ENCODE data around the gene TCTN3. TPM values are rescaled to one million over a fixed set of nuclear protein-coding genes. Genes with fewer than 3 reads are reported as not detected.

Gene TCTN3
- total and polyA plus RNA-seq, 10 of the 15 experiments (the other 5 are each of a cell fraction or from before 2014, with no cell fraction given), result 20.0 to 48.7 (median 29.1) TPM

- in situ Hi-C loops (cut with MboI) (no loop called here), intact Hi-C loops (cut with micrococcal nuclease; ENCODE audit: unreplicated experiment) (no loop called here)
- SMC1A ChIA-PET (ENCODE audit: uncharacterized antibody, unreplicated experiment), result interaction anchor here (1.2 to 2.7 kb wide), 4 partner anchors 35 to 104 kb away, joined by 3 to 16 read pairs (median 5); partner anchors contain the start of gene TCTN3
- Histone ChIP-seq H3K4me3 (no peak overlapping the region), H3K4me1 (ENCODE audit: control insufficient read depth, insufficient read depth, low read length) (peaks cover 7% of the 10 kb centered on the region), H3K9me3 (replicated peaks; ENCODE audit: control insufficient read depth, insufficient read depth, low read length) (peaks cover 8% of the 10 kb centered on the region; the same call in 2 of the 3 replicates), H4K20me1 (ENCODE audit: control insufficient read depth, insufficient read depth) (no peaks in the 10 kb centered on the region), H3K4me2 (ENCODE audit: control insufficient read depth, insufficient read depth) (no peak overlapping the region), H3K27me3 (replicated peaks in 1 of 2; ENCODE audit: control insufficient read depth in 2 of 2, insufficient read depth in 2 of 2, low read length in 1 of 2) (no peaks in the 10 kb centered on the region), H3K9ac (ENCODE audit: control insufficient read depth, insufficient read depth, low read length) (no peak overlapping the region), H3K36me3 (ENCODE audit: control insufficient read depth in 2 of 2, insufficient read depth in 2 of 2, low read length in 1 of 2) (no peaks in the 10 kb centered on the region), H3K27ac (ENCODE audit: control insufficient read depth, insufficient read depth) (no peak overlapping the region), H2AFZ (ENCODE audit: control insufficient read depth, low read depth, low read length) (peak overlapping the region; percentile 39; the same call in 1 of the 2 replicates), H3K79me2 (ENCODE audit: control insufficient read depth, insufficient read depth, low read length) (no peaks in the 10 kb centered on the region)
- RAD21 ChIA-PET (ENCODE audit: unreplicated experiment), result interaction anchor here (1.0 to 1.6 kb wide), 6 partner anchors 36 to 111 kb away, joined by 3 to 10 read pairs (median 4); partner anchors contain the start of gene TCTN3
- DNase-seq (ENCODE audit: low read depth, low spot score) (no peak), FAIRE-seq (no peak), ATAC-seq (no peak)
- no TSS peak for BruUV-seq (replicated peaks)
- TF ChIP-seq PKNOX1 (IDR thresholded peaks at IDR 0.05) (no peak), BACH1 (IDR thresholded peaks at IDR 0.05; ENCODE audit: borderline replicate concordance) (no peak), BCL11A (IDR thresholded peaks at IDR 0.05; ENCODE audit: low read depth, low read length) (no peak), HCFC1 (IDR thresholded peaks at IDR 0.05; ENCODE audit: low read length) (no peak)
- POLR2A ChIA-PET, result interaction anchor here (1.1 kb wide), 1 partner anchor 36 kb away, joined by 3 read pairs; the partner anchor contains the start of gene TCTN3
- WGBS (ENCODE audit: insufficient coverage, insufficient replicate concordance, low lambda C conversion rate, missing lambda C conversion rate), result 94% methylated on average over 3 of the region's 3 CpGs
- CTCF ChIA-PET, result interaction anchor here (1.7 to 3.2 kb wide), 3 partner anchors 15 to 113 kb away, joined by 5 to 18 read pairs (median 8); partner anchors contain the start of gene TCTN3
Observed at GRCh38 chr10:95729323-95730055, 35.8 kb upstream of the TCTN3 start.

All from GM12878 (cell line).